IMR-90 (cell line): ENCODE results near the gene AIDA. TPM values are rescaled to one million over a fixed set of nuclear protein-coding genes. Genes with fewer than 3 reads are reported as not detected.

Experiments
- ATAC-seq: fragments of 200-7000 bp; cut with Tn5 transposase; 2 replicates; pipeline ENCODE4 v1.9.1; 2020; ENCODE audit warnings: low read depth, mild to moderate bottlenecking, moderate library complexity
- BruUV-seq: library from RNA; stranded (reverse); fragments of 400-500 nt; replicated peaks from 2 replicates; lab custom pipeline; 2021; lab: Mats Ljungman, UMichigan
- CTCF ChIA-PET: fragments of 300-600 bp; formaldehyde crosslinking; extraction: SDS; loops from one replicate; lab custom pipeline; 2021; ENCODE audit warnings: antibody characterized with exemption; lab: Yijun Ruan, JAX
- POLR2A ChIA-PET: fragments of 300-600 bp; sonication (Branson Sonifier 250); formaldehyde crosslinking; loops from one replicate; lab custom pipeline; 2022; ENCODE audit warnings: antibody characterized with exemption; ENCODE audit not compliant: unreplicated experiment; lab: Charles Lee
- DNase-seq: peaks from one replicate; pipeline ENCODE4 v3.0.0; 2013
- H2AFZ ChIP-seq: replicated peaks from 2 replicates; pipeline ENCODE3; 2013; ENCODE audit warnings: low read length, mild to moderate bottlenecking; ENCODE audit not compliant: poor library complexity
- H2AK5ac ChIP-seq: 2 replicates; pipeline ENCODE4 v1.6.1; 2013; ENCODE audit warnings: low read depth, low read length, inconsistent platforms
- H2AK9ac ChIP-seq: replicated peaks from 2 replicates; pipeline ENCODE3; 2013; ENCODE audit warnings: mild to moderate bottlenecking, low read depth, low read length, moderate library complexity; ENCODE audit not compliant: poor library complexity
- H2BK120ac ChIP-seq: 2 replicates; pipeline ENCODE4 v1.6.1; 2013; ENCODE audit warnings: low read depth, low read length, inconsistent platforms
- H2BK15ac ChIP-seq: 3 replicates; pipeline ENCODE4 v1.6.1; 2013; ENCODE audit warnings: low read depth, low read length, inconsistent platforms
- H2BK20ac ChIP-seq: 2 replicates; pipeline ENCODE4 v1.6.1; 2013; ENCODE audit warnings: low read depth, mild to moderate bottlenecking, inconsistent platforms, low read length, moderate library complexity
- H2BK5ac ChIP-seq: 2 replicates; pipeline ENCODE4 v1.6.1; 2013; ENCODE audit warnings: mild to moderate bottlenecking, low read depth, low read length, inconsistent platforms; ENCODE audit not compliant: poor library complexity, severe bottlenecking
- H3K14ac ChIP-seq: replicated peaks from 2 replicates; pipeline ENCODE4 v1.6.1; 2013; ENCODE audit warnings: low read depth, low read length, inconsistent platforms
- H3K18ac ChIP-seq: 2 replicates; pipeline ENCODE4 v1.6.1; 2013; ENCODE audit warnings: low read depth, low read length, control low read depth
- H3K23ac ChIP-seq: 2 replicates; pipeline ENCODE4 v1.6.1; 2013; ENCODE audit warnings: low read depth, low read length, inconsistent platforms
- H3K27ac ChIP-seq: 2 replicates; pipeline ENCODE4 v1.5.1; 2013; ENCODE audit warnings: mild to moderate bottlenecking, control low read depth, low read length; ENCODE audit not compliant: insufficient read depth
- H3K27me3 ChIP-seq: 2 replicates; pipeline ENCODE4 v1.6.1; 2013; ENCODE audit warnings: low read length; ENCODE audit not compliant: control insufficient read depth, insufficient read depth
- H3K36me3 ChIP-seq: 2 replicates; pipeline ENCODE4 v1.6.1; 2013; ENCODE audit warnings: low read length, mixed read lengths; ENCODE audit not compliant: control insufficient read depth, insufficient read depth
- H3K4ac ChIP-seq: 2 replicates; pipeline ENCODE4 v1.6.1; 2013; ENCODE audit warnings: low read depth, low read length, inconsistent platforms
- H3K4me1 ChIP-seq: 2 replicates; pipeline ENCODE4 v1.6.1; 2013; ENCODE audit warnings: low read length, mixed read lengths; ENCODE audit not compliant: control insufficient read depth, insufficient read depth
- H3K4me2 ChIP-seq: 2 replicates; pipeline ENCODE4 v1.6.1; 2013; ENCODE audit warnings: low read depth, mild to moderate bottlenecking, control low read depth, low read length, moderate library complexity
- H3K4me3 ChIP-seq: 2 replicates; pipeline ENCODE4 v1.5.1; 2013; ENCODE audit warnings: low read depth, mild to moderate bottlenecking, control low read depth, low read length, moderate library complexity; ENCODE audit not compliant: insufficient read depth
- H3K56ac ChIP-seq: 2 replicates; pipeline ENCODE4 v1.6.1; 2013; ENCODE audit warnings: low read length, inconsistent platforms; ENCODE audit not compliant: insufficient read depth; ENCODE audit errors: extremely low read depth
- H3K79me1 ChIP-seq, 2 experiments: 2 replicates each; pipeline ENCODE4 v1.6.1; 2013; ENCODE audit warnings: low read length in 2 of 2, inconsistent platforms in 1 of 2, low read depth in 1 of 2
- H3K9ac ChIP-seq: 2 replicates; pipeline ENCODE4 v1.6.1; 2013; ENCODE audit warnings: low read depth, low read length, control low read depth
- H3K9me1 ChIP-seq: 2 replicates; pipeline ENCODE4 v1.6.1; 2013; ENCODE audit warnings: low read length, inconsistent platforms; ENCODE audit not compliant: insufficient read depth
- H3K9me3 ChIP-seq: 2 replicates; pipeline ENCODE4 v1.6.1; 2013; ENCODE audit warnings: low read length; ENCODE audit not compliant: control insufficient read depth, insufficient read depth
- H4K20me1 ChIP-seq: 2 replicates; pipeline ENCODE4 v1.6.1; 2013; ENCODE audit warnings: low read length, inconsistent platforms; ENCODE audit not compliant: insufficient read depth
- H4K5ac ChIP-seq: 2 replicates; pipeline ENCODE4 v1.6.1; 2013; ENCODE audit warnings: mild to moderate bottlenecking, low read depth, low read length, control low read depth
- H4K8ac ChIP-seq, 2 experiments: 2 replicates each; pipeline ENCODE4 v1.6.1; 2013; ENCODE audit warnings: low read depth in 2 of 2, low read length in 2 of 2, control low read depth in 1 of 2, inconsistent platforms in 1 of 2
- H4K91ac ChIP-seq: 2 replicates; pipeline ENCODE4 v1.6.1; 2013; ENCODE audit warnings: low read depth, low read length, inconsistent platforms; ENCODE audit not compliant: insufficient read depth
- FOS ChIP-seq: fragments of 150-350 bp; IDR thresholded peaks from 2 replicates; pipeline ENCODE4 v1.6.1; 2016; ENCODE audit warnings: low read depth, low read length
- MAFK ChIP-seq: IDR thresholded peaks from 2 replicates; pipeline ENCODE4 v1.6.1; 2012; ENCODE audit warnings: low read depth, low read length, improper control_type of control experiment
- MXI1 ChIP-seq: IDR thresholded peaks from 2 replicates; pipeline ENCODE4 v1.6.1; 2012; ENCODE audit warnings: low read depth, mild to moderate bottlenecking, low read length, moderate library complexity, borderline replicate concordance
- WGBS, 2 experiments: methylation state at CpG; one replicate each; pipeline versions ENCODE4 v1.1.5 to v1.1.7; 2013; ENCODE audit warnings: missing lambda C conversion rate in 2 of 2; ENCODE audit not compliant: insufficient read length in 1 of 2; ENCODE audit errors: extremely low coverage in 2 of 2; 5-methylcytosine and 5-hydroxymethylcytosine counted together
- dilution Hi-C: fragments of 300-500 bp; cut with HindIII; formaldehyde crosslinking; loops from one replicate; pipeline ENCODE4 v1.14.3; 2018; ENCODE audit warnings: low sequenced_read_pairs; ENCODE audit not compliant: unreplicated experiment
- in situ Hi-C: fragments of 300-500 bp; cut with MboI; formaldehyde crosslinking; loops from 3 replicates; pipeline ENCODE4 v1.14.3; 2019; ENCODE audit warnings: low sequenced_read_pairs, inconsistent platforms, mixed read lengths
- intact Hi-C: fragments of 100-400 bp; cut with micrococcal nuclease; formaldehyde crosslinking; loops from 2 replicates; pipeline ENCODE4 v1.10.0; 2022
- polyA plus RNA-seq, 3 experiments: library from polyadenylated mRNA; depleted of rRNA; stranded (reverse); fragments of >200 nt; gene quantifications; 2 replicates each; pipeline ENCODE4 v1.2.3, GENCODE V29; 2012; ENCODE audit warnings: low replicate concordance in 1 of 3
- total RNA-seq: library from RNA; depleted of rRNA; stranded (reverse); fragments of >200 nt; gene quantifications from 2 replicates; pipeline ENCODE4 v1.2.3, GENCODE V29; 2012

The AIDA gene
- total and polyA plus RNA-seq, 2 of the 4 experiments (the other 2 are of a cell fraction), result 47.9 to 48.6 TPM

- TF ChIP-seq MAFK, result no peak
Observed at GRCh38 chr1:222629921-222630535, 82.3 kb downstream of the AIDA start (continued).

DNA sequence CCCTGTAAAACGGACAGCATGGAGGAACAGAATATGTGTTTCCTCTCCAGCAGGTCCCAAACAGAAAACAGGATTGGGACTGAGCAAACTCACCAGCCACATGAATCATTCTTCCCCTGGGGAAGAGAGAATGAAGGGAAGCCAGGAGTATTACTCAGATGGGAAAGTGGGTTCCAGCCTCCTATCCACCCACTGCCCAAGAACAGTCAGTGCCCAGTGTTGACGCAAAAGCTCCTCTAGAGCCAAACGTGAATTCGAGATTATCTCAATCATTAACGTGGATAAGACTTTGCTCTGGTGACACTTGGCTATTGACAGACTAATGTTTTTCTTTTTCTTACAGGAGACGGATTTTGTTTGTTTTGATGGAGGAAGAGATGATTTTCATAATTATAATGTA, 85.1 kb downstream of the AIDA start:
- Histone ChIP-seq H3K4me2 (no peak overlapping the region), H2BK5ac (no peak overlapping the region), H3K36me3 (peaks cover 33% of the 10 kb centered on the region), H3K23ac (no peak overlapping the region), H3K4me3 (no peak overlapping the region), H4K20me1 (no peaks in the 10 kb centered on the region), H2AK5ac (no peak overlapping the region), H3K18ac (no peak overlapping the region), H2BK20ac (no peak overlapping the region), H3K56ac (no peak overlapping the region), H4K91ac (no peak overlapping the region), H3K4me1 (peaks cover 7% of the 10 kb centered on the region; the same call in 1 of the 2 replicates), H3K9me3 (no peaks in the 10 kb centered on the region), H3K79me1 (peaks cover 0 to 6% of the 10 kb centered on the region in 2 experiments; a peak in 1 of 4 replicates), H2BK120ac (no peak overlapping the region), H2AFZ (no peak overlapping the region), H3K27ac (no peak overlapping the region), H3K14ac (no peak overlapping the region), H4K5ac (no peak overlapping the region), H3K27me3 (no peaks in the 10 kb centered on the region), H3K9me1 (peaks cover 4% of the 10 kb centered on the region), H4K8ac (no peak overlapping the region), H2BK15ac (no peak overlapping the region), H2AK9ac (no peak overlapping the region), H3K9ac (no peak overlapping the region), H3K4ac (no peak overlapping the region)
- ATAC-seq, result no peak
- ChIA-PET CTCF (interaction anchor here (1.5 kb wide), 1 partner anchor 162 kb away, joined by 4 read pairs; no protein-coding TSS in a partner anchor), POLR2A (no interaction called here)
- no TSS peak for BruUV-seq
- intact Hi-C loops (no loop called here), dilution Hi-C loops (no loop called here), in situ Hi-C loops (loop anchor here (25.0 kb wide), 2 partner anchors 890 to 1165 kb away; partner anchors contain the start of gene DUSP10)
- no CpG with 5 or more reads among the region's 6 CpGs for WGBS, 2 experiments
- peak; percentile 61 for DNase-seq
- TF ChIP-seq MXI1 (no peak), FOS (0 out of 2 replicates have a peak, but pooled peaks have one; percentile 3)
